NCI-H2196 treated with DMSO at 0.1 percent for 48 hours (cell line): Measurements from ENCODE around the gene RXFP1.

Experiments
- DNase-seq: peaks from one replicate; lab custom pipeline; 2025; ENCODE audit not compliant: unreplicated experiment; lab: John Stamatoyannopoulos, UW

RXFP1 gene

DNA sequence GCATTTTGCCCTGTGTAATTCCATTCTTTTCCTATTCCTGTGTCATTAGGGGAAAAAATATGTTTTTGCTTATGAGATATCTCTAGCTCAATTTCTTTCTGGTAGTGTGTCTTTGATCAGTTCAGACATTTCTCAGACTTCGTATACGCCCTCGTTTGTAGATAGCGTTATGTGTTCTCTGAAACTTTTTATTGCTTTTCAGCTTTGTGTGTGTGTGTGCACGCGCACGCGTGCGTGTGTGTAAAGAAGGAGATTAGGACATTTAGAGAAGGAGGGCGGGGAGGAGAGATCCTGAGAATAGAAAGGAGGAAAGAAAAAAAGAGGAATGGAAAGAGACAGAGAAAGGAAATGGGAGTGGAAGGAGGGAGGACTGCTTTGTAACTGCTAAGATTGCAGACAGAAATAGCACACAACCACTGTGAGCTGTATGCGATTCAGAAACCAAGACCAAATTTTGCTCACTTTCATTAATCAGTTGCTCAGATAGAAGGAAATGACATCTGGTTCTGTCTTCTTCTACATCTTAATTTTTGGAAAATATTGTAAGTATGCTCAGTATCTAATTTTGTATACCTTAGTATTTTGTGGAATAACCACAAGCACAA is at the start of gene RXFP1:
TSS of gene RXFP1 (plus strand) at position 399 of the 605 bp plus-strand sequence. CDS start at position 494, 95 bp downstream.
- DNase-seq: no peak

DNA sequence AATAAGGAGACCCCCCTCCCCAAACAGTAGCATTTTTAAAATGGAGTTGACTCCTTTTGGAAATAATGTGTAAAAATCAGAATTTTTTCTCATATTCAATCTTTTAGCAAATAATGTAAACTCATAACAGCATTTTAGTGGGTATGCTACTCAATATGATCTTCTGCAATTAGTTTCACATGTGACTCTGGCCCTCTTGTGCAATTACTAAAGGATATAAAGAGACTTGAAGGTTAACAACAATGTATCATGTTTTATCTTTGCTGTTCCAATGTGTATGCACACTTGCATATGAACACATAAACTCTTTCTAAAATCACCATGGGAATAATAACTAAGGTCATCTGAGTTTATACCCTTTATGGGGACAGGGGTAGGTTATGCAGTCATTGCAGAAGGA is 39.9 kb upstream of the RXFP1 start:
- DNase-seq: no peak

DNA sequence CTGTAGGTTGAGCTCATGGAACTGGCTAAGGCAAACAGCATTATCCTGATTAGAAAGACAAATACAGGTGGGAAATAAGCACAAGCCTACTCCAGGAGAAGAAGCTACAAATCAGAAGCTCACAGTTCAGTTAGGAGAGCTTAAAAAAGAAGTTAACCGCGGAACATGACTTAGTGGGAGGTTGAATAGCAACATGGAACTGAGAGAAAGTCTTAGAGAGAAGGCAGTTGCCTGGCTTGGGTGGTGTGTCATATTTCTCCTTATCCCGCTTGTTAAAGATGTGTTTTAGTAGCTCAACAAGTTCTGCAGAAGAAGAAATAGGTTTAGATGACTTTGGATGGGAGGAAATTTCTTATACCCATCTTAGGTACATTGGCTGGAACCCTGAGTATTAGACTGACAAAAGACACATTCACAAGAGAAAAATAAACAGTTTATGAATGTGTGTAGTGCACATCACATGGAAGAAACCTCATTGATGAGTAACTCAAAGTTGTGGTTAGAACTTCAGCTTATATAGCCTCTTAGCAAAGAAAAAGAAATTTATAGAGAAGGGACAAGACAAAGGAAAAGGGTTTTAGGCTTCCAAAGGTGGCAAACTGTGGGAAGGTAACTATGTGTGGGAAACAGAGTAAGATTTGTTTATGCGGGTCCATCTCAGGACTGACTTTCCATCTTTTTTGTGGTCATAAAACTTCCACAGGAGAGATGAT is 37.4 kb upstream of the RXFP1 start:
- DNase-seq: no peak

DNA sequence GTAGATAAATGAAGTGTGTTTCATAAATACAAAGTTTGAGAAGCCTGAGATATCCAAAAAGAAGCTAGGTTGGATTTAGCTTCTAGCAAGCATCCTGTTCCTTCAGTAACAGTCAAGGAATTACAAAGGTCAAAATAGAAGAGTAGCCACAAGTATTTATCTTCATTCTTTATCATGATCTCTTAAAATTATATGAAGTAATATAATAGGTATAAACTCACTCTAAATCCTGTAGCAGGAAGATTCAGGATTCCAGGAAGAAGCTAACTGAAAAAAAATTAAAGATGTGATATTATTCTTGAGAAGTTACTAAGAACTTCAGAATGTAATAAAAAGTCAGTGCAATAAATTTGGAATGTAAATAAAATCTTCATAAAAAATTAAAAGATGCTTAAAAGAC is 31.1 kb upstream of the RXFP1 start:
- DNase-seq: no peak

DNA sequence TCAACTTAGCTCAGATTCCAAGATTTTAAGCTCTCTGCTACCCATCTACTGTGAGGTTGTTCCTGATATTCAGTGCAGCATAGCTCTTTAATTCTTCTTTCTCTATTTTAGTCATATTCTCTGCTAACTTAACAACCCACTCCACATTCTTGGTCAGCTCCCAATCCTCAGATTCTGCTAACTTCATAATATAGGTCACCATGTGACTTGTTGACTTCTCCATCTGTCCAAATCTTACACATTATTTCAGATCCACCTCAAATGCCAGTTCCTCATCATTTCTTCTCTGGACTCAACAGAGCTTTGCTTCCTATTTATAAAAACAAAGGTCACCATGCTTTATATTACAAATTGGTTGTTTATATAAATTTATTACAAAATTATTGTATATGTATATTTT is 29.3 kb upstream of the RXFP1 start:
- DNase-seq: no peak

DNA sequence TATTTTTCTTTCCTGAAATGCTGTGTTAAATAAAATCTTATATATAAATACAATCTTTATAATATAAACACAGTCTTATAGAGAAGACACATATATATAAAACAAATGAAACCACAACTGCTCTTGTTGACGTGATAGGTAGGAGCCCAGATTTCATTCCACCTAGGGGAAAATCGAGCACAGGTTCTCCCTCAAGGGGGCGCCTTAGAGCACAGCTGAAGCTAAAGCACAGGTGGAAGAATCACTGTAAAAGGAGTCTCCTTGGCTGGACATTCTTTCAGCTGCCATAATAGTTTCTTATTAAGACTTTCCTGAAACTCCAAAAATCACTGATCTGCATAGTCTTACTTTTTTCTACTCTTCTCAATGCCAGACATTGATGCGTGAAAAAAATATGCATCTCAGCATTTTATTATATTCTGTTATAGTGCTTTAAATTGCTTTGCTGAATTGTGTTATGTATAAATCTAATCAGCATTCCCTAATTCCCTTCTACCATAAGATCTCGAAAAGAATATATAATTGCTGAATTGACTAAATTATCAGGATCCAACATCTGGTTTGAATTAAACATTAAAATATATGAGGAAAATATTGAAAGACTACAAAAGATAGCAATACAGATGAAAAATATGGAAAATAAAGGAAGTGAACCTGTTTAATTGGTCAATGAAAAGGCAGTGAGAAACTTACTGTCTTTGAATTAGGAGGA is 25.5 kb upstream of the RXFP1 start:
- no peak for DNase-seq

DNA sequence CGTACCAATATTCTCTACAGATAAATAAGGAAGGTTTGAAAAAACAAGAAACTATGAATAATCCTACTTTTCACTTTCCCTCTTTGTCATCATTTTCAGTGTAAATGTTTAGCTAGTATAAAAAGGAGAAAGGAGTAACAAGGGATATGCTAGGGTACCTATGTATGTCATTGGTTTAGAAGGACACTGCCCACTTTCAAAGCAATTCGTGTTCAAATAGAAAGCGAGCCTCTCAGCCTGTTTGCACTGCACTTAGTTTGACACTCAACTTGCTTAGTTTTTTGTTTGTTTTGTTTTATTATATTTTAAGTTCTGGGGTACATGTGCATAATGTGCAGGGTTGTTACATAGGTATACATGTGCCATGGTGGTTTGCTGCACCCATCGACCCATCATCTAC is 21.6 kb upstream of the RXFP1 start:
- no peak for DNase-seq

DNA sequence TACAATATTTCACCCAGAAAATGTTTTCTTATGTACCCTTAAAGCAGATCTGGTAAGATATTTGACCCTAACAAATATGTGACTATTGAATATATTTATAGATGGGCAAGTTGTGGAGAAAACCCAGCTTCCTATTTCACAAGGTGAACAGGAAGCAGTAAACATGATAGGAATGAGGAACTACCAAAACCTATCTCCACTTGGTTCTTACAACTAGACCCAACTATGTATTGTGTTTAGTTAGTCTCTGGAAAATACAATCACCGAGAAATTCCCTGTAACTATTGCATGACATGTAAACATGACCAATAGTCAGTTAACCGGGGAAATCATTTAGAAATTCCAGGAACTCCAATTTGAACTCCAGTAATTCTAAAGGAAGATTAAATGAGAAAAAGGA is 8.4 kb upstream of the RXFP1 start:
- DNase-seq: no peak

DNA sequence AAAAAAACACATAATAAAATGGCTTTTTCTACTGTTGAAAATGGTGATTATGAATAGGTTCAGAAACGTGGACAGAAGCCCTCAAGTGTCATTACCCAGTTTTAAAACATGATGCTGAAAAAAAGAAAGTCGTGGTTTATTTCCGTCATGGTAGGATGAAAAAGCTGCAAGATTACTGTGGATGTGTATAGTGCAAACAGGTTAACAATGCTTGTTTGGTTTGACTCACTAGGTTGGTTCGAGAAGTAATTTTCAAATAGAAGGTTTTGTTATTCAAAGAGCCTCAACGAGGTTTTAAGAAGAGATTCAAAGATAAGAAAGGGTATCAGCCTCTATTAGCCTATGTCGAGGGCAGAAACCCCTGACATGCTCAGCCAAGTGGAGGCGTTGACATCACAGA is 2.5 kb upstream of the RXFP1 start:
- no peak for DNase-seq

DNA sequence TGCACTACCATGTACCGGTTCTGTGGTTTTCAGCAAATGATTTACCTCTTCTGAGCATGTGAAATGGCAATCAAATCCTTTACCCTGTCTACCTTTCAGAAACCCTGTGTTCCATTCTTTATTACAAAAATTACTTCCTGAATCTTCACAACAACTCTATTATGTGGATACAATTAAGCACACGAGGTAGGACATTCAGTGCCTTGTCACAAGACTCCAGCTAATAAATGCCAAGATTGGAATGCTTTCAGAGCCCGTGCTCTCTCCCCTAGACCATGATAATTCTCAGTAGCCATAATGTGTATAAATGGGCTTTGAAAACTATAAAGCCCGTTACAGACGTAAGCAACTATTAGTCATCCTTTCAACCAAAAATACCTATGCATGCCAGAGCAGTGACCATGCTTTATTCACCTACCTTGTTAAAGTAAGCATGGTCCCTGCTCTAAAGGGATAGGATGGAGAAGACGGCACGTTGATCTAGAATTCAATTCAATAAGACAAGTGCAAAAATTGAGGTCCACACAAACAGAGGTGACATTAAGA is 2.4 kb downstream of the RXFP1 start:
- no peak for DNase-seq

DNA sequence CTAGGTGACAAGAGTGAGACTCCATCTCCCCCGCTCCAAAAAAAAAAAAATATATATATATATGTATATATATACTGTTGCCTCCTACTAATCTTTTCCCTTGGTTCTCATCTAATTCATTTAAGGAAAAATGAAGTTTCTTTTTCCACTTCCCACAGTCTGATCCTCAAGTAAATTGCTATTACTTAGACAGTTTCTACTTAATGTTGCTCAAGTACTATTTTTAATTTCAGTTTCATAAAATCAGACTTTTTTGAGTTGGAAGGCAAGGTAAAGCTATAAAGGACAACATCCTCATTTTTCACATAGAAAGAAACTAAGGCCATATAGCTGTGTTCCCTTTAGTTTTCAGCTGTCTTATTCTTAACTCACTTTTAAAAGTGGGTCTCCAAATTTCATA is 5.8 kb downstream of the RXFP1 start:
- DNase-seq: no peak

DNA sequence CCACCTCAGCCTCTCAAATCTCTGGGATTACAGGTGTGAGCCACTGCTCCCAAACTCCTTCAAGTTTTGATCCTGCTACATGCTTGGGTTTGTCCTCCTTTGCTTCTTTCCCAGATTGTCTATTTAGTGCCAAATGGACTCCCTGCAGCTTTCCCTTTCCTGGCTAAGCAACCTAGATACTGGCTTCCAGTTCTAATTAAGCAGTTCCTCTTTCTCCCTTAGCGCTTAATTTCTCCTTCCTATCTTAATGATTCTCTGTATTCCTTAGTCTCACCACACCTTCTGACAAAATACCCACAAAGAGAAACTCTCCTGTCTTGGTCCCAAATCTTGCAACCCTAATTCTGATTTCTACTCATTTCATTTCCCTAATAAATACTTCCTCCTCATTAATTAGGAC is 7.8 kb downstream of the RXFP1 start:
- no peak for DNase-seq

DNA sequence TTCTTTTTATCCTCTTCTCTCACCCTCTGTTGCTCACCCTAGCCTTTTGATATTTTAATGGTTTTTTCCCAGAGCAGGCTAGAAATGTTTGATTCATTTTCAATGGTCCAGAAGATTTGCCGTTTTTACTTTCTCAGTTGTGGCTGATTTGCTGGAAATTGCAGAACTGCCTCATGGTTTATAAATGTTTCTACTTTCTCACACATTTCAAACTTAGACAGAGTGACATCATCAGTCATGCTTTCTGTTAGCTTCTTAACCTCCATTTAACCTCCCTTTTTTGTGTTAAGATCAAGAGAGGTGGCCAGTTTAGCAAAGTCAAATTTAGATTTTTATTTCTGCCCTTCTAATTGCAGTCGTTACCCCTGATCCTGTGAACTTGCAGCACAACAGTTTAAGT is 8.7 kb downstream of the RXFP1 start:
- DNase-seq: no peak

DNA sequence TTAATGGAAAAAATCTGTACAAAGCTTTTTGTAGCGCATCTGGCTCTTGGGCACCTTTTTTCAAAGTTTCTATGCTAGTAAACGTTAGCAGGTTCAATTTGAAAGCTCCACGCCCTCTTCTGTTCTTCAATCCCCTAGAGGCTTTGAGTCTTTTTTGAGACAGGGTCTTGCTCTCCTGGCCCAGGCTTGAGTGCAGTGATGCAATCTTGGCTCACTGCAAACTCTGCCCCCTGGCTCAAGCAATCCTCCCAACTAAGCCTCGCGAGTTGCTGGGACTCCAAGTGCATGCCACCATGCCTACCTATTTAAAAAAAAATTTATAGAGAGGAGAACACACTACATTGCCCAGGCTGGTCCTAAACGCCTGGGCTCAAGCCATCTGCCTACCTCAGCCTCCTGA is 9.2 kb downstream of the RXFP1 start:
- no peak for DNase-seq

DNA sequence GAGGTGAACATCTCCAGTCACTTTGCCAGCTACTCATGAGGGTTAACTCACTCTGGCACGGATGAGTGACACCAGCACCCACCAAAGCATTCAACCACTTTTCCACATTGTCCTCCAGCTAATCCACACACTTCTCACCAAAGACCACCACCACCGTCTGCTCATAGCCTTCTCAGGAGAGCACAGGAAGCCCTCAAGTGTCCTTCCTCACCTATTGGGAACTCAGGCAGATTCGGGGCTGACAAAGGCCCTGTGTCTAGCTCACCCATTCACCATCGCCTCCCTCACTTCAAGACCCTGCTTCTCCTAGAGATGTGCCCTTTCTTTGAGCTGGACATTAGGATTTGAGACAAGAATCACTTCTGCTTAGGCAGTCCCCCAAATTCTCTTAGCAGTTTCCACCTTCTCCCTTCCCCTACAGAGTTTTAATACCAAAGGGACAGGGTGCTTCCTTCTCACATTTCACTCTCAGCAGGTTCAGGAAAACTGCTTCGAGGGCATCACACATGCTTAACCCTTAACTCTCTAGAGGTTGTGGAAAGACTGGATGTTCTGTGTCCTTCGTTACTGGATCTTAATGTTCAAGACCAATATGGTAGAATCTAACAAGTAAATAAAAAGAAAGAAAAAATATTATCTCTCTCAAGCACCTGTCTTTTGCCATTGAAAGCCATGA is 11.0 kb downstream of the RXFP1 start:
- no peak for DNase-seq

DNA sequence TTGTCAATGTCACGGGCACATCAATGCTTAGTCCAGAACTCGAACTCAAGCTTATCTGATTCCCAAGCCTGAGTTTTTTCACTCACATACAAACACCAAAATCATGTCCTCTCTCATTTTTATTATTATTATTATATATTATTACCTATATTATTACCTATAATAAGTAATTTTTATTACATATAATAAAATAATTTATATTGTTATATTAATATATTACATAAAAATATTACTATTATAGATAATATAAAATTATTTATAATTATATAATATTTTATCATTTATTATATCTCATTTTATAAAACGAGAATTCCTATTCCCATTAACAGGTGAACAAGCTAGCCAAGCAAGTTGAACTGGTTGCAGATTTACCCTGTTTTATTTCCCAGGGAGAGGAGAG is 13.0 kb downstream of the RXFP1 start:
- DNase-seq: no peak

DNA sequence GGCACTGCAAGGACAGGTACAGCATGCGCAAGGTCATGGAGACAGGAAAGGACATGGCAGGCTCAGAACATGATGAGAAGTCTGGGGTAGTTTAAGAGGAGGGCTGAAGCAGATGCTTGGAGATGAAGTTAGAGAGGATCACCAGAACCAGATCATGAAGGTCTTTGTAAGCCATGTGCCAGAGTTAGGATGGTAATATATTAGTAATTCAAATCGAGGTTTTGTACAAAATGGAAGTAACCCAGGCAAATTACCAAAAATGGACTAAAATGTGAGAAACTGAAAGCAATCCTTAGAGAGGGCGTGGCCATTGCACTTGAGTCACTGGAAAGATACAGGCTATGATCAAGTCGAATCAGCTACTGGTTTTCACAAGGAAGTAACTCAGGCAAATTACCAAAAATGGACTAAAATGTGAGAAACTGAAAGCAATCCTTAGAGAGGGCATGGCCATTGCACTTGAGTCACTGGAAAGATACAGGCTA is 13.5 kb downstream of the RXFP1 start:
- DNase-seq: no peak

DNA sequence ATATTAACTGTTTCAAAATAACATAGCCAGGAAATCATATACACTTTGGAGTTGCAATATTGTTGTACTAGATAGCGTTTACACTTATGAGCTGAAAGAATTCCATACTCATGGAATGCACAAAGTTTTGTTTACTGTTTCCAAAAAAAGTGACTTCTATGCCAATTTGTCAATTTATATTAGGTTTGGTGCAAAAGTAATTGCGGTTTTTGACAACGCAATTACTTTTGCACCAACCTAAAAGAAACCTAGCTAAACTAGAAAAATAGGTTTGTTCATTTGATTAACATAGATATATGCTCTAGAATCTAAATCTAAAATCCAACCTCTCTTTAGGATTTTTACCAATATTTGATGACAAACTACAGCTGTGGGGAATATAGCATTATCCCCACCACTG is 15.2 kb downstream of the RXFP1 start:
- no peak for DNase-seq

DNA sequence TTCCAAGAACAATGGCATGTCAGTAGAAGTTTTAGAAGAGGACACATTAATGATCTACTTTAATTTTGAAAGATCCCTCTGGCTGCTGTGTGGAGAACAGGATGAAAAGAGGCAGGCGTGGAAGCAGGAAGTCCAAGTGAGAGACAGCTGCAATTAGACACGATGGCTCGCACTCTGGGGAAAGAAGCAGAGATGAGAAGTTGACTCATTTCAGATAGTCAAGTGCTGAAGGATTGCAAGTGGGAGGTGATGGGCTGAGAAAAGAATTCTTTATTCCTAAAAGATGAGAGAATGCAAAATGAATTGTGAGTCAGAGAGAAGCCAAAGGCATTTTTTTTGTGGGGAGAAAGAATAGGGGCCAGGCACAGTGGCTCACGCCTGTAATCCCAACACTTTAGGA is 16.5 kb downstream of the RXFP1 start:
- DNase-seq: no peak

DNA sequence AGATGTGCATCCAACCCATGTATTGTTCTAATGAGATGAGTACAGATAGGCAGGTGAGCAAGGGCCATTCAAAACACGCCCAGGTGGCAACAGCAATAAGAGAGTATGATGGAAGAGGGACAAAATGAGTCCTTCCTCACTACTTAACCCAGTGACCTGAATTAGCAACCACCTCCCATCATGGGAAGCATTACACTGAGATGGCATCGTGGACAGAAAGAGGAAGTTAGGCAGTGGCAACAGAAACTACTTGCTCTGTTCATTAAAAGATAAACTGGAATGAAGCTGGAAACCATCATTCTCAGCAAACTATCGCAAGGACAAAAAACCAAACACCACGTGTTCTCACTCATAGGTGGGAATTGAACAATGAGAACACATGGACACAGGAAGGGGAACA is 17.2 kb downstream of the RXFP1 start:
- no peak for DNase-seq

DNA sequence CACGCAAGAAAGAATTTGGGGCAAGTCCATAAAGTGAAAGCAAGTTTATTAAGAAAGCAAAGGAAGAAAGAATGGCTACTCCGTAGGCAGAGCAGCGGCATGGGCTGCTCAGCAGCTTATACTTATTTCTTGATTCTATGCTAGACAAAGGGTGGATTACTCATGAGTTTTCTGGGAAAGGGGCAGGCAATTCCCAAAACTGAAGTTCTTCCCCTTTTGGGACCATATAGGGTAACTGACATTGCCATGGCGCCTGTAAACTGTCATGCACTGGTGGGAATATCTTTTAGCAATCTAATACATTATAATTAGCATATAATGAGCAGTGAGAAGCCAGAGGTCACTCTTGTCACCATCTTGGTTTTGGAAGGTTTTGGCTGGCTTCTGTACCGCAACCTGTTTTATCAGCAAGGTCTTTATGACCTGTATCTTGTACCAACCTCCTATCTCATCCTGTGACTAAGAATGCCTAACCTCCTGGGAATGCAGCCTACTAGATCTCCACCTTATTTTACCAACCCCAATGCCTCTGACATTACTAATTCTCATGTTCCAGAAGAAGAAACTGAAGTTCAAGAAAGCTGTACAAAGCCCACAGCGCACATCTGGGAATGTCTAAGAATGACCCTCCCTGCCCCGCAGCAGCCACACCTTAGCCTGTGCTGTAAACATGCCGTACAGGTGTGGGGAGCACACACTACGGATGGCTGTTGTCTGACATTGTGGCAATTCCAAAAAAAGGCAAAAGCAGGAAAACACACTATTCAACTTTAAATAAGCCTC is 18.6 kb downstream of the RXFP1 start:
- DNase-seq: no peak
